Activated naive CD4-positive, alpha-beta T cell treated with anti-CD3 and anti-CD28 coated beads, Interleukin-2, amount 50 U/mL, for 16 hours (primary cell): ENCODE results near the gene PTPRN2.

Source experiments
- DNase-seq: peaks from one replicate; pipeline ENCODE4 v3.0.0-alpha.2; 2020

Gene PTPRN2

DNA sequence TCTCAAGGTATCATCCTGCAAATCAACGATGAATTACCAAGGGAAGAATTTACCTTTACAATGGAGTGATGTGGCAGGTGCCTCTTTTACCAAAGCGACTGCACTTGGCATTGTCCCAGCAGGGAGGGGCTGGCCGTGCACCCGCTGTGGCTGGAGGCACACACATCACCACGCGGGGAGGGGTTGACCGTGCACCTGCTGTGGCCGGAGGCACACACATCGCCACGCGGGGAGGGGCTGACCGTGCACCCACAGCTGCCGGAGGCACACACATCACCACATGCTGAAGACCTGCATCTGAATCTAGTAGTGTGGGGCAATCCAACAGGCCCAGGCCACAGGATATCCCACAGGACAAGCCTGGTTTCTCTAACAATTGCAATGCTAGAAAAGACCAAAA is 757.3 kb downstream of the PTPRN2 start:
- DNase-seq: no peak

DNA sequence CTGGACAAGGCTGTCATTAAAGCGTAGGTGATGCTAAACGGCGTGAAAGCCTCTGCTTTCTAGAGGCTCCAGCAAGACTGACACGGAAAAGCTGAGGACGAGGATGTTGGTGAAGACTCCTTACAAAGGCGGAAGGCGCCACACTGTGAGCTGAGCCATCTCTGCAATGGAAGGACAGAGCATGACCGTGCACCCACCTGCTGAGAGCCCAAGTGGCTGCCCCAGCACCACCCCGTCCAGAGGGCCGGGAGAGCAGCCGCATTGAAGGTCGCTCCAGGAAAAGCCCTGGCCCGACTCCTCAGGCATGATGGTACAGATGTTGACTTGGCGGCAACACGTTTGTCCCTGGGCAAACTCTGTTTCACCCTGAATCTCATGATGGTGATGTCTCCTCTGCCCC is 758.1 kb downstream of the PTPRN2 start:
- DNase-seq: no peak

GRCh38 chr7:157828881-157829280 is 758.7 kb downstream of the PTPRN2 start:
- no peak for DNase-seq

DNA sequence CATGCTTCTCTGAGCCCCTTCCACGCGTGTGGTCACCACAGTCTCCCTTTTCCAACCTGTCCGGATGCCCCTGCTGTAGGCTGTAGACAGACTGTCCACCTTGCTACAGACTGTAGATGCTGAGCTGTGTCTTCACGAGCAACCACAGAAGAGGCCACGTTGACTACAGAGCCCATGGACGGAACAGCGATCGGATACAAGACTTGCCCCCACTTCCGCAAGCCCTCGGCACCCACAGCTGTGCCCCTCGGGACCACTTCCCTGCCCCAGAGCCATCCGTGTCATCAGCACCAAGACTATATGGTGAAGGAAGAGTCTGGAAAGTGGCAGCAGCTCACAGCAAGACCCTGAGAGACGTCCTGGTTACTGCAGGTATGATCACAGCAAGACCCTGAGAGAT is 759.4 kb downstream of the PTPRN2 start:
- no peak for DNase-seq

DNA sequence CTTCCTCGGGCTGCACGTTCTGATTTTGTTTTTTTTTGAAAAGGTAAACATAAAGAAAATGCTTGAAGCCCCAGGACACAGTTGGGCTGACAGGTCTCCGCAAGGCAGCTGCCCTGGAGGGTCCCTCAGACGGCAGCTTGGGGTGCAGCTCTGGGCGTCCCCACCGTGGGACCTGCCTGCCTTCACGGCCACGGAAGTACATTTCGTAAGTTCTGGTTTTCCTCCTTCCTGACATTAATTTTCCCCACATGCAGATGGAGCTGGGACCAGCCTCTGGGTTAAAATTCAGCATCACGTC is 759.8 kb downstream of the PTPRN2 start:
- DNase-seq: no peak

- DNase-seq: peak; percentile 42
These were observed 760.4 kb downstream of the PTPRN2 start for GRCh38 chr7:157827045-157827862.

- DNase-seq: no peak
These were observed 761.1 kb downstream of the PTPRN2 start for GRCh38 chr7:157826566-157826965.

DNA sequence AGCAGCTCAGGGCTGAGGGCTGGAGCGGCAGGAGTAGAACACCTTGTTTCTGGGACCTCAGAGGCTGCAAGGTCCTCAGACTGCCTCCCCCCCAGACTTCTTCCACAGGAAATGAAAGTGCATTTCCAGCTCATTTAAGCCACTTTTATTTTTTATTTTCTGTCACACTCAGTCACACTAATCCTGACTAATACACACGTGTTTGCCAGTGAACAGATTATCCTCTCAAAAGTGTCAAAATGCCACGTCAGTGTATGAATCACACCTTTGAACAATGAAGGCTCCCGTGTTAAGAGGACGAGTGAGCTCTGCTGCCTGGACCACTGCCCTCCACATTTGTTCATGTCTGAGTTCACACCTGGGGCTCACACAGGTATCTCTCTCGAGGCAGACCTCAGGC is 762.3 kb downstream of the PTPRN2 start:
- no peak for DNase-seq

DNA sequence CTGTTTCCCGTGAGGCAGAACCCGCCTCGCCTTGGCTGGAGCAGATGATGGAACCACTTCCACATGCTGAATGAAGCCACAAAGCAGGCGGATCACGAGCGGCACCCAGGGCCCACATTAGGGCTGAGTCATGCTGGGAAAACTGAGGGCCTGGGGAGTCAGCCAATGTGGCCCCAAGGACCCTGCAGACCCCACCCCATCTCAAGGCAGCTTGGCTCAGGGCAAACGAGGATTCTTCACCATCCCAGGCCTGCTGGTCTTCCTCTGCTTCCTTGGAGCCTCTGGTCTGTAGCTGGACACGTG is 762.9 kb downstream of the PTPRN2 start:
- DNase-seq: no peak

DNA sequence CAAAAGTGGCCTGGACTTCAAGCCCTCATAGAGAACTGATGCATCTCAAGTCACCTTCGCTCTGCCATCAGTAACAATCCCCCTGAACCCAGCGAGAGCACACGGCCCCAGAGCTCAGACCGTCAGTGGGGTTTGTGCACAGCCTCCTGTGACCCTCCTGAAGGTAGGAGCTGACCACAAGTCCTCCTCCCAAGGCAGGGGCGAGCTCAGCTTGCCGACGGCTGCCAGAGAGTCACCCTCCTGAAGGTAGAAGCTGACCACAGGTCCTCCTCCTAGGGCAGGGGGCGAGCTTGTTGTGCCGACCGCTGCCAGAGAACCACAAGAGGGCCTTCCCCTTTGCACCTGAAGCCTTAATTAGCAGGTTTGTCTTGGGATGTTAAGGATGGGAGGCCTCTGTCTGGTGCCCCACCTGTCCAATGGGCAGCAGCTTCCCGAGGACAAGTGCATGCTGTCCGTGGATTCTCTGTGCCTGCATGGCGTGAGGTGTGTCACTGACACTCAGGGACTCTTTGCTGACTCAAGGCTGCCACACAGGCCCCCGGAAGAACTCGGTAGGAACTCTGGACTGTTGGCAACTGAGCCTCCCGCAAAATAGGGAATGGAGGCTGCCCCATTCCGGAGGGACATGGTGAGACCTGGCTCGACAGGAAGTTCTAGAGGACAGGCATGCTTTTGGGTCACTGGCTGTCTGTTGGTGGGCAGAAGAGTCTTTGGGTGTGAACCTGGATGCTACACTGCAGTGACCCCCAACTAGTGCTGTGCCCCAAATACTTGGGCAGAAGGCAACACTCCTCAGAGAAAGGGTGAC is 763.4 kb downstream of the PTPRN2 start:
- no peak for DNase-seq

- no peak for DNase-seq
These were observed 765.0 kb downstream of the PTPRN2 start for GRCh38 chr7:157822688-157823031.

- no peak for DNase-seq
These were observed 765.5 kb downstream of the PTPRN2 start for GRCh38 chr7:157821959-157822687.

DNA sequence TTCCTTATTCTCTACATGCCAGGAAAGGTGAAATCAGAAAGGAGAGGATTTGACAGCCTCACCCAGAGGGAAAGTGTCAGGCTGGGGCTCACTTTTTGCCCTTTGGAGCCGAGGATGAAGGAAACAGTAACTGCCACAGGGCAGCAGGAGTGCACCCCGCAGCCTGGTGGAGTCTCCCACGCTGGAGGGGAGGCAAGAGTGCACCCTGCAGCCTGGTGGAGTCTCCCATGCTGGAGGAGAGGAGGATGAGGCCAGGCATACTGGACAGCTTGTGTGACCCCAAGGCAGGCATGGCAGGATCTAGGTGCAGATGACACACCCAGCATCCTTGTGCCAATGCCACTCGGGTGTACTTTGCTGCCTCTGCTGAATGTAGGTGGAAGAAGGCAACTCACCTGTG is 766.8 kb downstream of the PTPRN2 start:
- DNase-seq: no peak

GRCh38 chr7:157819455-157819807 is 768.2 kb downstream of the PTPRN2 start:
- no peak for DNase-seq

DNA sequence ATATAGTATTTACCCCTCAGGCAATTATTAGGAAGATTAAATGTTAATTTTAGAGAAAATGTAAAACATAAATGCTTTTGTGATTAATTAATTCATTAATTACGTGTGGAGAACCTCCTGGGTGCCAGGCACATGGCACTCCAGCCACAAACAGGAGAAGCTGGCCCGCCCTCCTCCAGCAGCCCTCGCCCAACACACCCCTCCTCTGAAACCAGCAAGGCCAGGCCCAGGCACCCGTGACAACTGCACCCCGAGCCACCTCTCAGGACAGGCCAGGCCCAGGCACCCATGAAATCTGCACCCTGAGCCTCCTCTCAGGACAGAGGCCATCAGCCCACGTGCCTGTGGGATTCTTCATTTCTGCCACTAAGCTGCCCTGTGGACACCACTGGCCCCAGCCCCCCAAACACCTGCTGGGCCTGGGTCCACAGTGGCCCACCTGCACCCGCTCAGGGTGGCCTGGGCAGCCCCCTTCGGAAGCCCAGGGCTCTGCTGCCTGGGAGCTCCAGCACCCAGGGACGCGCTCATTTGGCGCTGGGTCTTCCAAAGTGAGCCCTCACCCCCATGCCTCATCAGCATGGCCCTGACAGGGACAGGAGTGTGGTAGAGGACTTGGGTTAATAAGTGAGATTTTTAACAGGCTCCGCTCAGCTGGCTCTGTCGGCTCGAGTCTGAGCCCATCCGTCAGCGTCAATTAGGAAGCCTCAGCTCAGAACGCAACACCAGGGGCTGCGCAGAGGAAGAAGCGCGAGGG is 768.7 kb downstream of the PTPRN2 start:
- DNase-seq: no peak

DNA sequence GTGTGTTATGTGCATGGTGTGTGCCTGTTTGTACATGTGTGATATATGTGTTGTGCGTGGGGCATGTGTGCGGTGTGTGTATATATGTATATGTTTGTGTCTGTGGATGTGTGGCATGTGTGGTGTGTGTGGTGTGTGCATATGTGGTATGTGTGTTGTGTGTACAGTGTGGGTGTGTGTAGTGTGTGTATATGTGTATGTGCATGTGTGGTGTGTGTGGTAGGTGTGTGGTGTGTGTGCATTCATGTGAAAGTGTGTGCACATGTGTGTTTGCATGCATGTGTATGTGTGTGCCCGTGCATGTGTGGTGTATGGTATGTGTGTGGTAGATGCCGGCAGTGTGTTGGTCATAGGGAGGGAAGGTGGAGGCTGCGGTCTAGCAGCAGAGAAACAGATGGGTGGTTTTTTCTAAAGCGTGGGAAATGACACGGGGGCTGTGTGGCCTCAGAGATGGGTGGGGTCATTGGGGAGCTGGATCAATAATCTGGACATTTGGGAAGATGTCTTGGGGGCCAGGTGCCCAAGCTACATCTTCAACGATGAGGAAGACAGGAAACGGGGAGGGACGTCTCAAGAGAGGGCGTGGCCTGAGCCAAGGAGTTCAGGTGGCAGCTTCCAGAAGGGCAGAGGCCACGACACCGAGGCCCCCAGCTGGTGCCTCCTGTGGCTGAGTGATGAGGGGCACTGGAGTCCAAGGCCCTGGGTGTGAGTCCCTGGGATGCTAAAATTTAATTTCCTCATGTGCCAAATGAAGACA is 769.5 kb downstream of the PTPRN2 start:
- no peak for DNase-seq

GRCh38 chr7:157817433-157817832 is 770.2 kb downstream of the PTPRN2 start:
- DNase-seq: no peak

- DNase-seq: no peak
These were observed 770.9 kb downstream of the PTPRN2 start for GRCh38 chr7:157816526-157817250.

DNA sequence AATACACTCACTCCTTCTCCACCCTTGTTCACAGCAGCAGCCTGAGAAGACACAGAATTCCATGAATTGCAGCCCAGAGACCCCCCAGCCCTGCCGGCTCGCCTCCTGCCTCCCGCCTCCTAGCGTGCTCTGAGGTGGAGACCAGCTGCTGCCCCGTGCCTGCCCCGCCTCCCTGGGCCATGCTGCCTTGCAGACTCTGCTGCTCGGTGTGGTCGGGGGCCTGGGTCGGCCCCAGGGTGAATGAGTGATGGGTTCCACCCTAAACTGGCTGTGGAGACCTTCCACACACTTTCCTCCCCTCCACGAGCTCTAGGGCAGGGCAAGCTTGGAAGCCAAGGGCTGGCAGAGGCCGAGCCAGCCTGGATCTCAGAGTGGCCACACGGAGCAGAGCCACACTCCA is 771.5 kb downstream of the PTPRN2 start:
- DNase-seq: no peak

GRCh38 chr7:157815706-157816022 is 772.0 kb downstream of the PTPRN2 start:
- DNase-seq: no peak

DNA sequence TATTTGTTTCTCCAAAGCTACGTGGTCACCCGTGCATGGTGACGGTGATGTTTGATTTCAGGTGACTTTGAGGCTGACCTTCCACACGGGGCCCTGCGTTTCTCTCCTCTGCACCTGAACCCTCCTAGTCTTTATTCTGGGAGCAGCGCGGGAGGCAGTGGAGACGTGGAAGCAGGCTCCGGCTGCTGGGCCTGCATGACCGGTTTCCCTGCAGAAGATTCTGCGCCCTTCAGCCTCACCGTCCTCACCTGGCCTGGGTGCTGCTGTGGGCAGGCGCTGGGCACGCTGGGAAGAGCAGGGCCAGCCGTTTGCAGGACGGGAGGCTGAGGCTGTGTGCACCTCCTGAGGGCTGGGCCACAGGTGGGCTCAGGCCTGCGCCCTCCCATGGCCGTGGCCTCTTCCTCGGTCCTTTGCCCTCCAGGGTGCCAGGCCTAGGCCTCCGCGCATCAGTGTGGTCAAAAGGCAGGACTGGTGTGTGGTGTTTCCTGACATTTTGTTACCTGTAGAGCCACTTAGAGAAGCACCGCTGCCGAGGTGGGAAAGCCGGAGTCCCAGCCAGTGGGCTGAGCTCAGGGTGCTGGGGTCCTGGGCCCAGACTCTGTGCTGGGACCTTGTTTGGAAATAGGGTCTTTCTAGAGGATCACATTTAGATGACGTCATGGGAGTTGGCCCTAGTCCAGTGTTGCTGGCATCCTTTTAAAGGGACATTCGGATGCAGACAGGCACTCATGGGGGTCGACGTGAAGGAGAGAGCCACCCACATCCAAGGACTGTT is 772.5 kb downstream of the PTPRN2 start:
- DNase-seq: no peak
